Endometrium (tissue), 2 donors: Measurements from ENCODE around the gene TOMM5.

Source experiments
- FAIRE-seq: peaks from 2 replicates; lab custom pipeline; 2012; peaks lifted over from hg19 to GRCh38; lab: Jason Lieb, UNC
- donor health status: control.
- donor health status: control.

Gene TOMM5

DNA sequence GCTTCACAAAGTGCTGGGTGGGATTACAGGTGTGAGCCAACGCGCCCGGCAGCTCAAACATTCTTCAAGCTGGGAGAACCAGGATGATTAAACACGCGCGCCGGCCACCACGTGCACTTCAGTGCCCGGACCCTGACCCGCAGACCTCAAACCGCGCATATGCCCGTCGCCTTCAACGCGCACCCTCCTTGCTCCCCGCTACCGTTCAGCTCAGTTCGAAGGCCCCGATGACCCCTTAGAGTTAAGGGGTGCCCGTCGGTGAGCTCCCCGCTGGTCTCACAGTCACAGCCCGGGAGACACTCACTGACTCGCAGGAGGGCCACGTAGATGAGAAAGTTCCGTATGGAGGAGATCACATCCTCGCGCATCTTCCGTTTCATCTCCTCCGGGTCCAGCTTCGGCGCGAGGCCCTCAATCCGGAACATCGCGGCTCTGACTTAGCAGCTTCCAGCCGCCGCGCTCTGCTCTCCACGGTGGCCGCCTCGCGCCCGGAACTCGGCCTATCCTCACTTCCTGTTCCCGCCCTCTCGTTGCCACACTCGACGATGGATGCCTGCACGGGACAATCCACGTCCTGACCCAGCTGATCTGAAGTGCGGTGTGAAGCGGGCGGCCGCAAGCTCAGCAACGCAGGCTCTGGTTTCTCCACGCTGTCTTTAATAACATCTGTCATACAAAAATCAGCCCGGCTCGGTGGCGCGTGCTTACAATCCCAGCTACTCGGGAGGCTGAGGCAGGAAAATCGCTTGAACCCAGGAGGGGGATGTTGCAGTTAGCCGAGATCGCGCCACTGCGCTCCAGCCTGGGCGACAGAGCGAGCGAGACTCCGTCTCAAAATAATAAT lies at the start of gene TOMM5:
Gene TOMM5, minus strand, starts transcription at position 490 of the 844 bp plus-strand sequence. Its CDS starts 65 bp downstream, at position 425.
- FAIRE-seq, result no peak

DNA sequence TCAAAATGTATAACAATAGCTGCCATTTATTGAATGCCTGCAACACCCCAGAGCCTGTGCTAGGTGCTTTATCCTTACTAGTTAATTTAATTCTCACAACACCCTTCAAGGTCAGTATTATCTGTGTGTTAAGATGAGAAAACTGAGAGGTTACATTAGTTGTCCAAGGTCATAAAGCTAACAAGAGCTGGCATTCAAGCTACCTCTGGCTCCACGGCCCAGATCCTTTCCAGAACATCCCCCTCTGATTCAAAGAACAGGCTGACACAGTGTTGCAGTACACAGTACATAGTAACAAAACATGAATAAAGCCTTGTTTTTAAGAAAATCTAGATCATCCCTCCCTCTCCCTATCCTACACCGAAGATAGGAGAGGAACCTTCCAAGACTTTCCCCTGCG lies 48.9 kb upstream of the TOMM5 start:
- FAIRE-seq, result no peak

DNA sequence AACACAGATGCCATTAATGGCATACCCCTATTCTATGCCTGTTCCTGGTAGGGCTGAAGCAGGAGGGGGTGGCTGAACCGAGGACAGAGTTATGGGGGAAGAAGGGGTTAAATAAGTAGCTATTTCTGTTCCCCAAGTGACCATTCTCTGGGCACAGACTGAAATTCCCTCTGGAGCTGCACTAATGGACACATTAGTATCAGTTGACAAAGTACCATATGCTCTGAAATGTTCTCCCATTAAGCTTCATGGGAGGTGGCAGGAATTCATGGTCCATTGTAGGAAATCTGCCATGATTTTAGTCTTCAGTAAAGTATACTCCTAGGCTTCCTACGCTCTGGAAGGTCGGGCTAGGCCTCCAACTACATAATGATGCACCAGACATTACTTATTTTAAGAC lies 47.8 kb upstream of the TOMM5 start:
- FAIRE-seq, result no peak

DNA sequence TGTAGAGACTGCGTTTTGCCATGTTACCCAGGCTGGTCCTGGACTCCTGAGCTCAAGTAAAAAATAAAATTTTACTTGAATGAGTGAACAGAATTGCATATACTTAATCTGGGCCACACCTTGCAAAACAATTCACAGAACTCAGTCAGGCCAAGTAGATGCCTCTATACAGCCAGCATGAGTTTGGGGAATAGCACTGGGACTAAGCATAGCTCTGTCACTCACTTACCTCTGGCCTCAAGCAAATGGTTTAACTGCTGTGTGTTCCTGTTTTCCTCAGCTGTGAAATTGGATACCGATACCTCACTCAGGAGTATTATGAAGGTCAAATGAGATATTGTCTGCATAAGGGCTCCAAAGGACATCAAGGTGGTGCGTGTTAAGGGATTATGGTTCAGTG lies 47.4 kb upstream of the TOMM5 start:
- FAIRE-seq, result no peak

DNA sequence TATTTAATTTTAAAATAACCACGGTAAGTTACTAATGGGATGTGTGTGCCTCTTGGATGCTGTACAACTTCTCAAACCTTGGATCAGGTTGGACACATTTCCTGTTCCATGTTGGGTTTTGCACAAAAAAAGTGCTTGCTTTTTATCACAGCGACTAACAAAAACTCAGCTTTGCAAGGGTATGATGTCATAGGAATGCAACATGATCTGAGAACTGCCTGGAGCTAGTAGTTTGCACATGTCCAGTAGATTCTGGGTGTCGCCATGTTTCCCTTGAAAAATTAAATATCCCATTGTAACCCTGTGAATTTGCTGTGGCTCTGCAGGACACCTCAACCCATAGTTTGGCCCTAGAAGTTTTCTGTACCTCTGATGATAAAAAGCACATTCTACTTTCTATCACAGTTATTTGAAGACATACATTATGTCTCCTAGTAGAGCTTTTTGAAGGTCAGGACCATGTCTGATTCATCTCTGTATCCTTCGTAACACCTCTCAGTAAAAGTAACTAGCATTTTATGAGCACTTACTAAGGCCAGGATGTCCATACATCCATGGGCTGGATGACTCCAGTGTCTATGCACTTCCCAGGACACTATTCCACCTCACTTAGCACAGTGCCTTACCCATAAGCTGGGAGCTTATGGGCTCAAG lies 46.8 kb upstream of the TOMM5 start:
- no peak for FAIRE-seq

DNA sequence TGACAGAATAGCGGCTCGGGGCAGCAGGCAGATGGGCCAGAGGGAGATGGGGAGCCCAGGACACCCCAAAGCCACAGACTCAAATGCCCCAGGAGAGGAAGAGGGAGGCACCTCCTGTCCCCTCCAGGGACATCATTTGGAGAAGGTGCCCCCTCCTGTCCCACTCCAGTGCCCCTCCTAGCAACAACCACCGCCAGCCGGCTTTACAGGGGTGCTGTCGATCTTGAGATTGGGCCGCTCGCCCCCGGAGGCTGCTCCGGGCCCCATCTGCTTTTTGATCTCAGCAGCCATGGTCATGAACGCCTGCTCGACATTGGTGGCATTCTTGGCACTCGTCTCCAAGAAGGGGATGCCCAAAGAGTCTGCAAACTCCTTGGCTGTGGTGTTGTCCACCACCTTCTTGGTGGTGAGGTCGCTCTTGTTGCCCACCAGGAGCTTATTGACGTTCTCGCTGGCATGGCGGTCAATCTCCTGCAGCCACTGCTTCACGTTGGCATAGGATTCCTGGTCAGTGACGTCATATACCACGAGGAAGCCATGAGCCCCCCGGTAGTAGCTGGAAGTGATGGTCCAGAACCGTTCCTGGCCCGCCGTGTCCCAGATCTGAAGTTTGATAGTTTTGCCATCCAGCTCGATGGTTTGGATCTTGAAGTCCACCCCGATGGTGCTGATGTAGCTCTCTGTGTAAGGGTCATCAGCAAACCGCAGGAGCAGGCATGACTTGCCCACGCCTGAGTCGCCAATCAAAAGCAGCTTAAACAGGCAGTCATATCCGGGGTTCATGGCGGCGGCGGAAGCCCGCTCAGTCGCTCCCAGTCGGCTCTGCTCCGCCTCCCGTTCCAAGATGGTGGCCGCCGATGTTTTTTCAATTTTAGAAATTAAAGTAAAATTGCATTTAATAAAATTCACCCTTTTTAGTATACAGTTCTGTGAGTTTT lies 44.4 kb upstream of the TOMM5 start:
- no peak for FAIRE-seq

DNA sequence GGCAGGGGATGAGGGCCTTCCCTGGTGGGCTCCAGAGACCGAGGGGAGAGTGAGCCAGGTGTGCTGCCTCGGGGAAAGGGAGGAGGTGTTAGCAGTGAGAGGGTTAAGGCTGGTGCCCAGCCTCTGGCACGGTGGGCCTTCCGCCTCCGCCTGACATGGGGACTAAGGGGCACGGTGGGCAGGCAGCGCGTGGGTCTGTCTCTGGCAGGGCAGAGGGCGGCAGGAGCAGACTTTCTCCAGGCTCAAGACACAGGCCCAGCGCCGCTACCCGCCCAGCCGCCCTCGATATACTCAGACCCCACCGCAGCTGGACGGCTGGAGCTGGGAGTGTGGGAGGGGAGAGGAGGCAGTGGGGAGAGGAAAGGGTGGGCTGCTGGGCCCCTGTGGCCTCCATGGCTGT lies 43.4 kb upstream of the TOMM5 start:
- FAIRE-seq, result no peak

DNA sequence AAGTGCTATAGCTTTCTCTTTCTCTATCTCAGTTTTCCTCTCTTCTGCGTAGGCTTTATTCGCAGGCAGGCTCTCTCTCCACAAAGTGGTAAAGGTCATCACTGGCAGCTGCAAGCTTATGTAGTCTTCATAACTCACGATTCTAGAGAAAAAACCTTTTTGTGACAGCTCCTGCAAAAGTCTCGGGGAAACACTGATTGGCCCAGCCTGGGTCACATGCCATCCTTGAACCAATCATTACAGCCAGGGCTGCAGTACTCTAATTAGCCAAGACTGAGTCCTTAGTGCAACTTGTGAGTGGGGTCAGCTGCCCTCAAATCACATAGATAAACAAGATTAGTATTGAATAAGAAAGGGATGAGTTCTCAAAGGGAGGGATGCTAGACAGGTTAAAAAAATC lies 40.1 kb upstream of the TOMM5 start:
- FAIRE-seq, result no peak

DNA sequence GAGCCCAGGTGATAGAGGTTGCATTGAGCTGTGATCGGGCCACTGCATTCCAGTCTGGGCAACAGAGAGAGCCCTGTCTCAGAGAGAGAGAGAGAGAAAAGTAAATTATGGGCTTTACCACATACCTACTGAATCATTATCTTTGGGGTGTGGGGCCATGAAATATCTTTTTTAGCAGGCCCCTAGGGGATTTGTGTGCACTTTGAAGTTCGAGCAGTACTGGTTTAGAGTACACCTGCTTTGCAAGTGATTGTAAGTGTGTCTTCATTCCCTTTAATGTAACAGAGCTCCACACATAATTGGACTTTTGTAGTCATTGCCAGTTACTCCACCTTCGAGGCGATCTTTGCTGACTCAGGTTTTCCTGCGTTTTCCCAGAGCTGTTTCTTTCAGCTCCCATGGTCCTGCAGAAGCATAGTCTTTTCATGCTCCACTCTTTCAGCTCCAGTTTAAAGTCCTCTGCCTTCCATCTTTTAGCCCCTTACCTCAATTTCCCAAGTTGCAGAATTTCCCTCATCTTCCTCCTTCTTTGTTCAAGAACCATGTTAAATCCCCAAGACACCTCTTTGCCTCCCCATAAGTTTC lies 34.4 kb upstream of the TOMM5 start:
- FAIRE-seq, result no peak

DNA sequence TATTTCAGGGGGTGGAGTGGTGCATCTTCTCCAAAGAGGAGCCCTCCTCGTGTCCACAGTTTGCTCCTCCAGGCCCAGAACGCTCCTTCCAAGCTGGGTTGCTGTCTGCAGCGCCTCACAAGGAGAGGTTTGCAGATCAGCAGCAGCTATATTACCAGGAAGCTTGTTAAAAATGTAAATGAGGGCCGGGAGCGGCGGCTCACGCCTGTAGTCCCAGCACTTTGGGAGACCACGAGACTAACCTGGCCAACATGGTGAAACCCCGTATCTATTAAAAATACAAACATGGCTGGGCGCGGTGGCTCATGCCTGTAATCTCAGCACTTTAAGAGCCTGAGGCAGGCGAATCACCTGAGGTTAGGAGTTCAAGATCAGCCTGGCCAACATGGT lies 33.4 kb upstream of the TOMM5 start:
- FAIRE-seq, result no peak

DNA sequence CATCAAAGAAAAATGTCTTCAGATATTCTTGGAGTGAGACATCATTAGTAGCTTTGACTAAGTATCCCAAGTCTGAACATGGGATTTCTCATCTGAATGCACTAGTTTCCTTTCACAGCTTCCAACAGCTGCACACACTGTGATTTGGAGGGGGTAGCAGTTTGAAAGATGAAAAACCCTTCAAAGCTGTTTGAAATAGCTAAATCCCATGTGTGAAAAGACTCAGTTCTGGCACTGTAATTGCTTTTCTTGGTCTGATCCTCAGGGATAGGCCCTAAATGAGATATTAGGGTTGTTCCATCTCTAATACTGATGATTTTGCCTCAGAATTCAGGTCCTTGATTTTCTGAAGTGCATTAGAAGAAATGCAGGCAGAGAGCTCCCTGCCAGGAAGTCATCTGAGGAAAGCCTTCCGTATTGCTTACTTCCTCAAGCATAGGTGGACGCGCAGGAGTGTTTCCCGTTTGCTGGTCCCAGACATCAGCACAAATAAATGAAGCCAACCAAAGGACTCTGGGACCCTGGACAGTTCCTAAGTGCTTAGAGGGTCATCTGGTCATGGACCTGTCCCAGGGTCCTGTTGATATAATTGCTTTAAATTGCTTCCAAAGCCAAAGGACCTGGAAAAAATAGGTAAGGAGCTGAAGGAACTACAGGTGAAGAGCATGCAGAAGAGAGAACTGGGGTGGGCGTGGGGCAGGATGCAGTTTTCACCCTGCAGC lies 32.8 kb upstream of the TOMM5 start:
- no peak for FAIRE-seq

DNA sequence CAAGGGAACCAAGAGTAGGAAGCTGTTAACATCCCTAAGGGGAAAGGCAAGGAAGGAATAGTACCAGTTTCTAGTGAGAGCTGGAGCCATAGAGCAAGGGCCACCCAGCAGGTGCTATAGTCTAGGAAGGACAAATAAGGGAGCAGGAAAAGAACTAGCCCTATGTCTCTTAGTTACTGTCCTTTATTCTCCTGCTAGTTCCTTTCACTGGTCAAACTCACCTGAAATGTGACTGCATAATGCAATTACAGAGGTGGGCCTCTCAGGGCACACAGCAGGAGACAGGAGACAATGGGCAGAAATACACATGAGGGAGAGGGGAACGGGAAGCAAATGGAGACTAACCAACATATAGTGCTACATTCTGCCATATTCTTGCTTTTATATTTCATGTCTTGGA lies 31.7 kb upstream of the TOMM5 start:
- no peak for FAIRE-seq

DNA sequence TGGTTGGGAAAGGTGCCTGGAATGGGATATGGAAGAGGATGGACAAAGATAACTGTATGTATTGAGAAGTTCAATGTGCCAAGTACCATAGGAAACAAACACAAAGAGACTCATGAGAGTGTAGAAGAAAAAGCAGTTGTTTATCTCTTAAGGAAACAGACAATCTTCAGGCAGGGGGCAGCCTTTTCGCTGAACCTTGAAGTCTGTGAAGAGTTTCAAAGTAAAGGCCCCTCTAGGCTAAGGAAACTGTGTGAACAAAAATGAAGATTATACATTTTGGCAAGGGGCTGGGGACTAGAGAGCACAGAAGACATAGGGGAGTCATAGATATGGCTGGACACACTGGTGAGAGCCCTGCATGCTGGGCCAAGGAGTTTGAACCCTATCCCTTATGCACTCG lies 30.9 kb upstream of the TOMM5 start:
- no peak for FAIRE-seq

DNA sequence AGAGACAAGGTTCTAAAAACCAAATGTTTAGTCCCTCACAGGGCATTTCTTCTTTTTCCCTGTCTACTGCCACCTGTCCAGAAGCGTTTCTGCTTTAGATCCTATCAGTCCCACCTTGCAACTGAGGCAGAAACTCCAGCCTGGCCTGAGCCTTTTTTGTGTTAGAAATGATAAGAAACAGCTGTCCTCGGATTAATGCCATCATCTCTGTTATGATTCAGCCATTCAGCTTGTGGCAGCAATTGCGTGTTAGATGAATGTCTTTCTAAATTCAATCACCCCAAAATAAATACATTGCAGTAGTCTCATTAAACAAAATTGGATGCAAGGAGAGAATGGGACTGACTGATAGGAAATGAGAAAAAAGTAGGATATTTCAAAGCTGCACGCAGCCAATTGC lies 30.1 kb upstream of the TOMM5 start:
- no peak for FAIRE-seq

DNA sequence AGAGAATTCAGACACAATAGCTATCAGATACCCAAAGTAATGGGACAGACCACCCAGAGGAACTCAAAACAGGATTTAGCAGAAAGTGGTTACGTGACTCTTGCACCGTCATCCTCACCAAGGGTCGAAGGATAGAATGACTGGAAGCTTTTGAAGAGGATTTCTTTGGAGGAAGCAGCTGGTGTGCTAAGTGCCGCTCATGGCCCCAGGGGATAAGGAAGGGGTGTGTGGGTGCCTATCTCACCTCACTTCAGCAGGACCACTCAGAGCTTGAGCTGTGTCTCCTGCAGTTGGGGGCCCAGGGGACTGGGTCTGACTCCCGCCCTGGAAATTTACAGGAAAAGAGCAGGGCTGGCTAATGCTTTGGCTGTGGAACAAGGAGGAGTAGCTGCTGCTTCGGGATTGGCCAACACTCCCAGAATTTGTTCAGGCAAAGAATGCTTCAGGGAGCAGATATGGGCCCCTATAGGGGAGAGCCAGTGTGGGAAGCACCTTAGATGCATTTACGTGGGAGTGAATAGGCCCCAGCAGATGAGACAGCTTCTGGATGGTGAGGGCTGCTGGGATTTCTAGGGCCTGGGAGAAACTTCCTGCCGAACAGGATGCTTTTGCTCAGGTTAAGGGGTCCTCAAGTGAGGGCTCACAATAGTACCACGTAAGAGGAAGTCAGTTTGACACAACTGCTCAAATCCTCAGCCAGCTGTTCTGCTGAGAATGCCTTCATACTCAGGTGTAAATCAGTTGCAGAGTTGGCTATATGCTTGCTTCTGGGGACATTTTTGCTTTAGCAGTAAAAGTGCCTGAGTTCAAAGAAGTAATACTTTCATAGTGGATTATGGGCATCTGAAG lies 29.1 kb upstream of the TOMM5 start:
- FAIRE-seq, result no peak

DNA sequence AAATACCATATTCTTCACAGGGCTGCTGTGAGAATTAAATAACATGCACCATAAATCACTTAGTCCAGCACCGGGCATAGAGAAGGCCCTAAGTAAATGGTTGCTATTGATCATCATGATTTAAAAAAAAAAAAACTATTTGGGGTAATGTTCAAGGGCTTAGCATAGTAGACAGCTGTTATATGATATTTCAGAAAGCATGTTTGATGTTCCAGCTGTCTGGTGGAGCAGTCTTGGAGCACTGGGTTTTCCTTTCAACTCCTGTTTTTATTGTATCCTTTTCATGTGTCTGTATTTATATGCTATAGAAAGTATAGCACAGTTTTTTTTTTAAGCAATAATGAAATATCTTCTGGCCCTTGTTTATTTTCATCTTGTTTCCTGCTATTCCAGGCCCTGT lies 28.0 kb upstream of the TOMM5 start:
- FAIRE-seq, result no peak

DNA sequence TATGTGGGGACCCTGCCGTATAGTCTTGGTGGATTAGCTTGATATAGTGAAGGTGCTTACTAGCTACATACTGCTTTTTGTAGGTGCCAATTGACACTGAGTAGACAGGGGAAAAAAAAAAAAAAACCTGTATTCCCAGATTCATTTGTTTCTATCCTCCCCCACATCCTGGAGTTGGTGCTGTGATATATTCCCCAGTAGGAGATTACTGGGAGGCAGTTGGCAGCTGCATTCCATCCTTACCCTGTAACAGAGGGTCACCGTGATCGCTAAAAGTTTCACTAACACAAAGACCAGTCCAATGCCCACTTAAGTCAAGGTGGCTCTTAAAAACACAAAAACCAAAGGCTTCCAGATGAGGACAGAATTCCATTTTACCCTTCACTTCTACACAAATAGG lies 27.4 kb upstream of the TOMM5 start:
- FAIRE-seq, result no peak

DNA sequence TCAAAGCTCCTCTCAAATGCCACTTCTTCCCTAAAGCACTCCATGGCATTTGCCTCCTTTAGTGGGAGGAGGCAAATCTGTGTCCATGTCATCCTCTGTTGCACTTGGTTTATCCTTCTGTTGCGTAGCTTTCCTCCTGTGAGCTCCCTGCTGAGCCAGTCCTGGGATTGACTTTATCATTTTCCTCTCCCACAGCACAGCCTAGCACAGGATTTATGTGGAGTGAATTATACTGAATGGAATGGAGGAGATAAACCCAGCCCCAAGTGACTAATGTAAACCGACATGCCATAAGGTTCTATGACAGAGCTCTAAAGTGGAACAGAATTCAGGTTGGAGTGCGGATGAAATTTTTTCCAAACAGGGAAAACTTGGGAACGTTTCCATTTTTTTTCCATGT lies 26.4 kb upstream of the TOMM5 start:
- no peak for FAIRE-seq

DNA sequence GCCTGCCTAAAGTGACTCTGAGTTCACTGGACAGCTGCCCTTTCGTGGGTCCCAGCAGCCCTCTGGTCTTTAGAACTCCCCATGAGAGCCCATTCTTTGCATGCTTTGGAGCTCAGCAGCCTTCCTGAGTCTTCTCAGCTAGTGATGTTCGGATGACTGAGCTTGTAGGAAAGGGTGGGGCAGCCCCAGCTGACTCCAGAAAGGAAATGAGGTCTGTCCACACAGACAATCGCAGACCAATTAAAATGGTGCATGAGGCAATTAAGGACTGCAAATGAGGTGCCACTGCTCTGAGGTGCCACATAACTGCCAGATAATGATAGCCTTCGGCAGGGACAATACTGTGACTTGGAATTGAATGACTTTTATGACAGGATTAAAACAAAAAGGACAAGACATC lies 25.4 kb upstream of the TOMM5 start:
- no peak for FAIRE-seq

DNA sequence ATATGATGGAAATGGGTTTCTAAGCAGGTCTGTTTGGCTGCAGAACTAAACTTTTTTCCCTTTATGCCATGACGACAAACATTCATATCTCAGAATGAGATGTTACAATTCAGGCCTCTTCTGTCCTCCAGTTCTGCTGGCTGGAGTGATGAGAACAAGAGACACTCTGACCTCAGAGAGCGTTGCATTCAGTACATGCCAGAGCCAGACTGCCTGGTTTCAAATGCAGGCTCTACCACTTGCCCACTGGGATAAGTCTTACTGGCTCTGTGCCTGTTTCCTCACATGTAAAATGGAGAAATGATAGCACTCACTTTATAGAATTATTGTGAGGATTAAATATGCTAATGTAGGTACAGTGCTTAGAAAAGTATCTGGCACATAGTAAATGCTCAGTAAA lies 24.8 kb upstream of the TOMM5 start:
- FAIRE-seq, result no peak

DNA sequence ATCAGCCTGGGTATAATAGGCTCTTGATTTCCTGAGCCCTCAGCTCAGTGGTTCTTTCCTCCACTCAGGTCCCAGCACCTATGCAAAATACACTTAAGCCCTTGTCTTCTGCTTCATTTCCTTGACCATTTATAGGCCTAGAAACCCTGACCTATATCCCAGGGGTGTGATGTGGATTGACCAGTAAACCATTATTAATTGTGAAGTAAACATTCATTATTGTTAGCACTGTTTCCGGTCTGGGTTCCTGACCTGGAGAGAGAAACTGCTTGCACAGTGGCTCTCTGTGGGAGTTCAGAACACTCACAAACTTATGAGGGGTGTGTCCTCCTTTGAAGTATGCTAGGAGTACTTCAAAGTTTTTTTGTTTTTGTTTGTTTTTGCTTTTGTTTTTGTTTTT lies 19.6 kb upstream of the TOMM5 start:
- no peak for FAIRE-seq
